ENCODE measurements around the gene WWP2. TPM values are rescaled to one million over a fixed set of nuclear protein-coding genes. Genes with fewer than 3 reads are reported as not detected.
A peak's percentile ranks its signal among the peaks of the same experiment; 100 is the strongest.

The WWP2 gene
- total RNA-seq, 1 donor from 2014 or later: 16.9 TPM

DNA sequence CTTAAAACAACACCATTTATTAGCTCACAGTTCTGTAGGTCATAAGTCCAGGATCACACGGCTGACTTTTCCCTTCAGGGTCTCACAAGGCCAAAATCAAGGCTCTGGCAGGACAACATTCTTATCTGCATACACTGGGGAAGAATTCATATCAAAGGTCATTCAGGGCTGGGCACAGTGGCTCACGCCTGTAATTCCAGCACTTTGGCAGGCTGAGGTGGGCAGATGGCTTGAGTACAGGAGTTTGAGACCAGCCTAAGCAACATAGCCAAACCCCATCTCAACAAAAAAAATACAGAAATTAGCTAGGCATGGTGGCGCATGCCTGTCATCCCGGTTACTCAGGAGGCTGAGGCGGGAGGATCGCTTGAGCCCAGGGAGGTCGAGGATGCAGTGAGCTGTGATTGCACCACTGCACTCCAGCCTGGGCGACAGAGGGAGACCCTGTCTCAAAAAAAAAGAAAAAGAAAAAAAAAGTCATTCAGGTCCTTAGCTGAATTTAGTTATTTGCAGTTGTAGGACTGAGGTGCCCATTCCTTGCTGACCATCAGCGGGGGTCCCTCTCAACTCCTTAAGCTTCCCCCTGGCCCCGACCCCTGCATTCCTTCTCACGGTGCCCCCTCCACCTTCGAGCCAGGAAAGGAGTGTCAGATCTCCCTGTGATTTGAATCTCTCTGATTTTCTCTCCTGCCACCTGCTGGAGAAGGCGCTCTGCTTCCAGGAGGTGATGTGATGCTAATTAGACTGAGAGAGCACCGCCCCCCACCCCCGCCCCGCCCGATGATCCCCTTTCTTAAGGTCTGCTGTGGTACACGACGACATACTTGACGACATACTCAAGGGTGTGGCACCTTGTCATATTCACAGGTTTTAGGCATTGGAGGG lies 97.2 kb downstream of the WWP2 start:
- DNase-seq (ENCODE audit: low read depth): no peak
- TF ChIP-seq, protein P1, sequence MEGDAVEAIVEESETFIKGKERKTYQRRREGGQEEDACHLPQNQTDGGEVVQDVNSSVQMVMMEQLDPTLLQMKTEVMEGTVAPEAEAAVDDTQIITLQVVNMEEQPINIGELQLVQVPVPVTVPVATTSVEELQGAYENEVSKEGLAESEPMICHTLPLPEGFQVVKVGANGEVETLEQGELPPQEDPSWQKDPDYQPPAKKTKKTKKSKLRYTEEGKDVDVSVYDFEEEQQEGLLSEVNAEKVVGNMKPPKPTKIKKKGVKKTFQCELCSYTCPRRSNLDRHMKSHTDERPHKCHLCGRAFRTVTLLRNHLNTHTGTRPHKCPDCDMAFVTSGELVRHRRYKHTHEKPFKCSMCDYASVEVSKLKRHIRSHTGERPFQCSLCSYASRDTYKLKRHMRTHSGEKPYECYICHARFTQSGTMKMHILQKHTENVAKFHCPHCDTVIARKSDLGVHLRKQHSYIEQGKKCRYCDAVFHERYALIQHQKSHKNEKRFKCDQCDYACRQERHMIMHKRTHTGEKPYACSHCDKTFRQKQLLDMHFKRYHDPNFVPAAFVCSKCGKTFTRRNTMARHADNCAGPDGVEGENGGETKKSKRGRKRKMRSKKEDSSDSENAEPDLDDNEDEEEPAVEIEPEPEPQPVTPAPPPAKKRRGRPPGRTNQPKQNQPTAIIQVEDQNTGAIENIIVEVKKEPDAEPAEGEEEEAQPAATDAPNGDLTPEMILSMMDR (conservative IDR thresholded peaks at IDR 0.05; ENCODE audit: low read depth, low read length): peak; percentile 60
- H3K4me3 ChIP-seq (ENCODE audit: low read depth, low read length): no peak overlapping the region

DNA sequence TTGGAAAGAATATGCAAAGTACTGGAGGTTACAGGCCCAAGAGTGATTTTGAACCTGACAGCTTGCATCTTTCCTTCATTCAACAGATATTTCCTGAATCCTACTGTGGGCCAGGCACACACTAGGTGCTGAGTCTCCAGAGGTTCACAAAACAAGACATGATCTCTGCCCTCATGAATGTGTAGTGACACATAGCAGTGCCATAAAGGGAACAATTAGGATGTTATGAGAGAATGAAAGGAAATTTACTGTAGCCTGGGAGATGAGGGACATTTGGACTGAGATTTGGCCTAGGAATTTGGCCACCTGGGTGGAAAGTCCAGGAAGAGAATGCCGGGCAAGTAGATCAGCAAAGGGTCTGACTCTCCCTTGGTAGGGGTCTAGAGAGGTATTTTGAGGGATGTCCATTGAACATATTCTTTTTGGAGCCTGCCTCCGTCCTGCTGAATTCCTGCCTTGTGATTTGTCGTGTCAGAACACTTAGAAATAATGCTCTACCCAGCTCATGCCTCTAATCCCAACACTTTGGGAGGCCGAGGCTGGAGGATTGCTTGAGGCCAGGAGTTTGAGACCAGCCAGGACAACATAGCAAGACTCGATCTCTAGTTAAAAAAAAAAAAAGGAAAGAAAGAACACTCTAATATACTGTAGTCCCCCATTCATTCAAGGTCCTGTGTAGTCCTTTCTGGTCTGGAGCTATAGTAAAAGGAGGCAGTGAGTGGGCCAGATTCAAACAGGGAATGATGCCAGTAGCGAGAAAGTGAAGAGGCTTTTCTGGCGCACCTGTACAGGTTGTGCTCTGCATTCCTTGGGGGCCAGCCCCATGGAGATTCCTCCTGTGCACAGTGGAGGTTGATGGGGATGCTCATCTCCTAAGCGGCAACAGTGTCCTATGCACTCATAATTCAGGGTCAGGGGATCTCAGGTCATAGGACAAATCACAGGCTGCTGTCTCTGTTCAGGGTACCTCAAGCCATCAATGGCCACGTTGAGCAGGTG lies 98.4 kb downstream of the WWP2 start:
- no peak for DNase-seq (ENCODE audit: low read depth)
- H3K4me3 ChIP-seq (ENCODE audit: low read depth, low read length): no peak overlapping the region
- TF ChIP-seq, protein P1 (conservative IDR thresholded peaks at IDR 0.05; ENCODE audit: low read depth, low read length): no peak

DNA sequence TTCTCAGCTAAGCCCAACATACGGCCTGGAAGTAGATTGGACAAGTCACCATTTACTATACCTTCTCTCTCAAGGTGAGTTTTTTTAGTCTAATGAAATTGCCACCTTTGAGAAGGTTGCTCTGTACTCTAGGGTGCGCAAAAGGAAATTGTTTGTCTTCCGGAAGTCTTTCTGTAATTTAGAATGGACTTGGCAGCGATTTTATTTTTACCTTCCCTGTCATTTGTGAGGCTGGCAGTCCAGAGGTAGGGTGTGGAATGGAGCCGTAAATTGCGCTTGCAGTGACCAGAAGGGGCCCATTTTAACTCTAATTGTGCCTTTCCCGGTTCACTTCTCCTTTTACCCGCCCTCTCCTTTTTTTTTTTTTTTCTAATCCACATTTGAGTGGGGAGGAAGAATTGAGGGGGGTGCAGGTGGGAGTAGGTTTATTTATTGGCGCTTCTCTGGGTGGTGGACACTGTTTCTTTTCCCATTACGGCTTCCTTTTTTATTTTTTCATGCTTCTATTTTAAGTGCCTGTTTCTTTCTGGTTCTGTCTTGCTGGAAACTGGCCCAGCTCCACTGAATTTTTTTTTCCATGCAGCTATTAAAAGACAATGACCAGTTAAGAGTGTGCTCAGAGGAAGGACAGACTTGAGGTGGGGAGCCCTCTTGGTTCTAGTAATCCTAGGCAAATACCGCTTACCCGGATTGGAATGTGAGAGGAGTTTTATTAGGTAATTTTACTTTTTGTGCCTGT lies 99.3 kb downstream of the WWP2 start:
- TF ChIP-seq, protein P1 (conservative IDR thresholded peaks at IDR 0.05; ENCODE audit: low read depth, low read length): no peak

DNA sequence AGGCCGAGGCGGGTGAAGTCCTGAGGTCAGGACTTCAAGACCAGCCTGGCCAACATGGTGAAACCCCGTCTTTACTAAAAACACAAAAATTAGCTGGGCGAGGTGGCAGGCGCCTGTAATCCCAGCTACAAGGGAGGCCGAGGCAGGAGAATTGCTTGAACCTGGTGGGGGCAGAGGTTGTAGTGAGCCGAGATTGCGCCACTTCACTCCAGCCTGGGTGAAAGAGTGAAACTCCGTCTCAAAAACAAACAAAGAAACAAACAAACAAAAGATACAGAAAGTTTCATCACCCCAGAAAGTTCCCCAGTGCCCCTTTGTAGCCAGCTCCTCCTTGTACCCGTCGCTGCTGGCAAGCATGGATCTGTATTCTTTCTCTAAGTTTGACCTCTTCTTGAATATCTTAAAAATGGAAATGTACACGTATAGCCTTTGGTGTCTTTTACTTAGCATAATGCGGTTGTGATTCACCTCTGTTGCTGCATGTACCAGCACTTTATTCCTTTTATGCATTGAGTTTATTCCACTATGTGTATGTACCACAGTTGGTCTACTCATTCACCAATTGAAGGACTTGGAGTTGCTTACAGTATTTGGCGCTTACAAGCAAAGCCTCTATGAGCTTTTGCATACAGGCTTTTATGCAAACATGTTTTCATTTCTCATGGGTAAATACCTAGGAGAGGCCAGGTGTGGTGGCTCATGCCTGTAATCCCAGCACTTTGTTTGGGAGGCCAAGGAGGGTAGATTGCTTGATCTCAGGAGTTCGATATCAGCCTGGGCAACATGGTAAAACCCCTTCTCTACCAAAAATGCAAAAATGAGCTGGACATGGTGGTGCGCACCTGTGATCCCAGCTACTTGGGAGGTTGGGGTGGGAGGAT lies 101.5 kb downstream of the WWP2 start:
- DNase-seq (ENCODE audit: low read depth): no peak
- H3K4me3 ChIP-seq (ENCODE audit: low read depth, low read length): no peak overlapping the region
- TF ChIP-seq, protein P1 (conservative IDR thresholded peaks at IDR 0.05; ENCODE audit: low read depth, low read length): no peak

More for the DNA sequence above, 99.3 kb downstream of the WWP2 start:
- no peak overlapping the region for H3K4me3 ChIP-seq (ENCODE audit: low read depth, low read length)
- no peak for DNase-seq (ENCODE audit: low read depth)

DNA sequence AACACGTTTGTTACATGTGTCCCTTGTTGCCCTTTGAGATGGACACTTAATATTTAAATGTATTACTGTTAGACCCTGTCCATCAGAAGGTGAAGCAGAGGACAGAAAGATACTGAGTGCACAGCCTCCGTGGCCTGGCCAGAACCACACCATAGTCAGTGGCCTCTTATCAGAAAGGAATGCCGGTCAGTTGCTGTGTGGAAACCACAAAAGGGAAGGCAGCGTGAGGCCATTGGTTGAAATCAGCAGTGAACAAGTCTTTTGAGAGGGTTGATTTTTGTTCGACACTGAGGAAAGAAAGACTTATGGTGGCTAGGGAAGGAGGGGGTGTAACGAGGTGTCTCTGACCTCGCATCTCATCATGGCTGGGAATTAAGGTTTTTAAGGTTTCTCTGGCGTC lies 103.6 kb downstream of the WWP2 start:
- TF ChIP-seq, protein P1 (conservative IDR thresholded peaks at IDR 0.05; ENCODE audit: low read depth, low read length): no peak
- no peak overlapping the region for H3K4me3 ChIP-seq (ENCODE audit: low read depth, low read length)
- no peak for DNase-seq (ENCODE audit: low read depth)

All from epithelial cell of proximal tubule (primary cell).